ENCODE results near the gene WIPF2.

- TF ChIP-seq CTCF (conservative IDR thresholded peaks at IDR 0.05; ENCODE audit: low read depth in 2 of 2) (peak; percentile 45 to 66), ZNF462 (CRISPR knock-in tag; IDR thresholded peaks at IDR 0.05) (no peak), EZH2phosphoT487 (IDR thresholded peaks at IDR 0.05; ENCODE audit: unreplicated experiment) (no peak), EZH2 (IDR thresholded peaks at IDR 0.05; ENCODE audit: low read depth, unreplicated experiment) (no peak), POLR2AphosphoS5 (IDR thresholded peaks at IDR 0.05; ENCODE audit: low read depth) (peak; percentile 71), REST (IDR thresholded peaks at IDR 0.05; ENCODE audit: unreplicated experiment) (no peak), CREB1 (CRISPR knock-in tag; IDR thresholded peaks at IDR 0.05; ENCODE audit: low read depth) (peak; percentile 82)
Observed at GRCh38 chr17:40218740-40219593, at the start of gene WIPF2.
